Measurements from ENCODE around the gene ABCE1. TPM values are rescaled to one million over a fixed set of nuclear protein-coding genes. Genes with fewer than 3 reads are reported as not detected.

The ABCE1 gene
- polyA plus RNA-seq, 1 donor (not counting 4 experiments of a cell fraction or from before 2014, with no cell fraction given): 110 TPM

- Histone ChIP-seq H3K36me3 (ENCODE audit: control insufficient read depth in 2 of 2, extremely low read depth in 1 of 2, insufficient read depth in 2 of 2, low read length in 2 of 2) (no peaks in the 10 kb centered on the region), H3K9me1 (ENCODE audit: control insufficient read depth, extremely low read depth, insufficient read depth, low read length) (no peaks in the 10 kb centered on the region), H3K27ac (ENCODE audit: control insufficient read depth, insufficient read depth, low read length) (no peak overlapping the region), H3K79me2 (ENCODE audit: control insufficient read depth, insufficient read depth, low read length) (no peaks in the 10 kb centered on the region), H3K9me3 (ENCODE audit: control insufficient read depth, low read depth, low read length) (no peaks in the 10 kb centered on the region), H3K4me3 (ENCODE audit: control insufficient read depth in 2 of 3, extremely low read depth in 1 of 3, insufficient read depth in 2 of 3, low read depth in 1 of 3, low read length in 3 of 3) (no peak overlapping the region), H3K4me1 (ENCODE audit: control insufficient read depth, extremely low read depth, insufficient read depth, low read length) (no peaks in the 10 kb centered on the region), H3K27me3 (ENCODE audit: control insufficient read depth, extremely low read depth, insufficient read depth, low read length) (no peaks in the 10 kb centered on the region), H2AFZ (ENCODE audit: control insufficient read depth, low read length) (no peak overlapping the region), H3K4me2 (ENCODE audit: control insufficient read depth, extremely low read depth, insufficient read depth, low read depth, low read length) (no peak overlapping the region), H4K20me1 (ENCODE audit: control insufficient read depth, extremely low read depth, insufficient read depth, low read length) (no peaks in the 10 kb centered on the region), H3K9ac (ENCODE audit: control insufficient read depth, extremely low read depth, insufficient read depth, low read length) (no peak overlapping the region)
- dilution Hi-C loops (cut with MboI; ENCODE audit: extremely low pct_ligation_motif_present, low sequenced_read_pairs): no loop called here
- FAIRE-seq: no peak
- no peak for DNase-seq (ENCODE audit: low read depth, low spot score)
- TF ChIP-seq CTCF (optimal IDR thresholded peaks at IDR 0.05 in 1 of 3, IDR thresholded peaks at IDR 0.05 in 1 of 3, conservative IDR thresholded peaks at IDR 0.05 in 1 of 3; ENCODE audit: extremely low read depth in 1 of 3, insufficient read depth in 2 of 3, low read length in 3 of 3) (no peak), EZH2 (IDR thresholded peaks at IDR 0.05; ENCODE audit: low read length) (no peak)
Observed at GRCh38 chr4:145061318-145061920, 36.7 kb upstream of the ABCE1 start.

GRCh38 chr4:145066063-145066501 lies 32.0 kb upstream of the ABCE1 start:
- Histone ChIP-seq H3K4me1 (ENCODE audit: control insufficient read depth, extremely low read depth, insufficient read depth, low read length) (peaks cover 6% of the 10 kb centered on the region), H3K27ac (ENCODE audit: control insufficient read depth, insufficient read depth, low read length) (no peak overlapping the region), H3K27me3 (ENCODE audit: control insufficient read depth, extremely low read depth, insufficient read depth, low read length) (no peaks in the 10 kb centered on the region), H3K36me3 (ENCODE audit: control insufficient read depth in 2 of 2, extremely low read depth in 1 of 2, insufficient read depth in 2 of 2, low read length in 2 of 2) (no peaks in the 10 kb centered on the region), H2AFZ (ENCODE audit: control insufficient read depth, low read length) (no peak overlapping the region), H3K4me3 (ENCODE audit: control insufficient read depth in 2 of 3, extremely low read depth in 1 of 3, insufficient read depth in 2 of 3, low read depth in 1 of 3, low read length in 3 of 3) (no peak overlapping the region), H3K9me3 (ENCODE audit: control insufficient read depth, low read depth, low read length) (no peaks in the 10 kb centered on the region), H3K9me1 (ENCODE audit: control insufficient read depth, extremely low read depth, insufficient read depth, low read length) (no peaks in the 10 kb centered on the region), H3K4me2 (ENCODE audit: control insufficient read depth, extremely low read depth, insufficient read depth, low read depth, low read length) (no peak overlapping the region), H3K9ac (ENCODE audit: control insufficient read depth, extremely low read depth, insufficient read depth, low read length) (no peak overlapping the region), H3K79me2 (ENCODE audit: control insufficient read depth, insufficient read depth, low read length) (peaks cover 5% of the 10 kb centered on the region), H4K20me1 (ENCODE audit: control insufficient read depth, extremely low read depth, insufficient read depth, low read length) (no peaks in the 10 kb centered on the region)
- FAIRE-seq (peak; percentile 41), DNase-seq (ENCODE audit: low read depth, low spot score) (no peak)
- no peak for TF ChIP-seq EZH2 (IDR thresholded peaks at IDR 0.05; ENCODE audit: low read length)
- TF ChIP-seq CTCF (optimal IDR thresholded peaks at IDR 0.05 in 1 of 3, IDR thresholded peaks at IDR 0.05 in 1 of 3, conservative IDR thresholded peaks at IDR 0.05 in 1 of 3; ENCODE audit: extremely low read depth in 1 of 3, insufficient read depth in 2 of 3, low read length in 3 of 3): no peak
- dilution Hi-C loops (cut with MboI; ENCODE audit: extremely low pct_ligation_motif_present, low sequenced_read_pairs): no loop called here
